SK-N-SH treated with all-trans-retinoic acid at 6 μM for 48 hours (cell line): ENCODE measurements around the gene CHD1.

Source experiments
- ATAC-seq: fragments of 200-7000 bp; cut with Tn5 transposase; 3 replicates; pipeline ENCODE4 v1.9.1; 2020; ENCODE audit warnings: mild to moderate bottlenecking, moderate library complexity
- ARNTL ChIP-seq: fragments of 450-650 bp; formaldehyde crosslinking; IDR thresholded peaks from 2 replicates; pipeline ENCODE4 v1.5.0; 2020; ENCODE audit warnings: low read depth, mild to moderate bottlenecking, moderate library complexity, borderline replicate concordance
- BACH2 ChIP-seq: fragments of 250-450 bp; sonication (Bioruptor Pico); IDR thresholded peaks from 2 replicates; pipeline ENCODE4 v1.9.0; 2021; ENCODE audit warnings: mild to moderate bottlenecking, borderline replicate concordance
- CSDC2 ChIP-seq: fragments of 250-450 bp; sonication (Bioruptor Pico); IDR thresholded peaks from 2 replicates; pipeline ENCODE4 v1.5.0; 2020; ENCODE audit warnings: mild to moderate bottlenecking, moderate library complexity
- GLIS3 ChIP-seq: fragments of 250-450 bp; sonication (Bioruptor Pico); IDR thresholded peaks from 2 replicates; pipeline ENCODE4 v1.5.0; 2020; ENCODE audit warnings: mild to moderate bottlenecking, moderate library complexity
- ISL1 ChIP-seq: fragments of 250-450 bp; sonication (Bioruptor Pico); IDR thresholded peaks from 2 replicates; pipeline ENCODE4 v2.1.2; 2022; ENCODE audit warnings: mild to moderate bottlenecking, moderate library complexity
- OSR1 ChIP-seq: fragments of 250-450 bp; sonication (Bioruptor Pico); IDR thresholded peaks from 2 replicates; pipeline ENCODE4 v1.8.0; 2022; ENCODE audit warnings: moderate library complexity, mild to moderate bottlenecking, inconsistent platforms
- PATZ1 ChIP-seq: fragments of 250-450 bp; sonication (Bioruptor Pico); IDR thresholded peaks from 2 replicates; pipeline ENCODE4 v1.8.0; 2020; ENCODE audit warnings: mild to moderate bottlenecking, moderate library complexity, borderline replicate concordance
- PPARA ChIP-seq: fragments of 250-450 bp; sonication (Bioruptor Pico); IDR thresholded peaks from 2 replicates; pipeline ENCODE4 v1.5.0; 2020; ENCODE audit warnings: mild to moderate bottlenecking, borderline replicate concordance
- RARB ChIP-seq: fragments of 250-450 bp; sonication (Bioruptor Pico); IDR thresholded peaks from 2 replicates; pipeline ENCODE4 v1.8.0; 2021; ENCODE audit warnings: mild to moderate bottlenecking, moderate library complexity
- SNAI2 ChIP-seq: fragments of 250-450 bp; sonication (Bioruptor Pico); IDR thresholded peaks from 2 replicates; pipeline ENCODE4 v1.5.0; 2020; ENCODE audit warnings: mild to moderate bottlenecking, moderate library complexity
- TCF4 ChIP-seq: fragments of 250-450 bp; sonication (Bioruptor Pico); IDR thresholded peaks from 2 replicates; pipeline ENCODE4 v1.8.0; 2021; ENCODE audit warnings: mild to moderate bottlenecking, moderate library complexity, borderline replicate concordance
- TOX ChIP-seq: fragments of 250-450 bp; sonication (Bioruptor Pico); IDR thresholded peaks from 2 replicates; pipeline ENCODE4 v1.8.0; 2021; ENCODE audit warnings: mild to moderate bottlenecking, moderate library complexity, borderline replicate concordance
- TSHZ2 ChIP-seq: fragments of 250-450 bp; sonication (Bioruptor Pico); IDR thresholded peaks from 2 replicates; pipeline ENCODE4 v1.5.0; 2020; ENCODE audit warnings: mild to moderate bottlenecking, moderate library complexity
- ZC3H10 ChIP-seq: fragments of 250-450 bp; sonication (Bioruptor Pico); IDR thresholded peaks from 2 replicates; pipeline ENCODE4 v1.5.1; 2021; ENCODE audit warnings: mild to moderate bottlenecking, moderate library complexity
- ZFP3 ChIP-seq: fragments of 250-450 bp; sonication (Bioruptor Pico); IDR thresholded peaks from 2 replicates; pipeline ENCODE4 v1.5.0; 2020; ENCODE audit warnings: mild to moderate bottlenecking, moderate library complexity
- ZFP30 ChIP-seq: fragments of 450-650 bp; formaldehyde crosslinking; IDR thresholded peaks from 2 replicates; pipeline ENCODE4 v1.5.0; 2022; ENCODE audit warnings: mild to moderate bottlenecking, moderate library complexity
- ZNF565 ChIP-seq: fragments of 450-650 bp; formaldehyde crosslinking; conservative IDR thresholded peaks from 2 replicates; pipeline ENCODE4 v1.5.0; 2020; ENCODE audit warnings: low read depth, mild to moderate bottlenecking, moderate library complexity
- ZNF70 ChIP-seq: fragments of 450-650 bp; formaldehyde crosslinking; IDR thresholded peaks from 2 replicates; pipeline ENCODE4 v1.5.0; 2020; ENCODE audit warnings: mild to moderate bottlenecking, moderate library complexity
- ZNF8 ChIP-seq: fragments of 450-650 bp; formaldehyde crosslinking; IDR thresholded peaks from 2 replicates; pipeline ENCODE4 v1.5.0; 2020; ENCODE audit warnings: mild to moderate bottlenecking, moderate library complexity
- TF ChIP-seq, protein P1 (sequence below): fragments of 250-450 bp; sonication (Bioruptor Pico); IDR thresholded peaks from 2 replicates; pipeline ENCODE4 v1.5.1; 2021; ENCODE audit warnings: mild to moderate bottlenecking, moderate library complexity

Gene CHD1

DNA sequence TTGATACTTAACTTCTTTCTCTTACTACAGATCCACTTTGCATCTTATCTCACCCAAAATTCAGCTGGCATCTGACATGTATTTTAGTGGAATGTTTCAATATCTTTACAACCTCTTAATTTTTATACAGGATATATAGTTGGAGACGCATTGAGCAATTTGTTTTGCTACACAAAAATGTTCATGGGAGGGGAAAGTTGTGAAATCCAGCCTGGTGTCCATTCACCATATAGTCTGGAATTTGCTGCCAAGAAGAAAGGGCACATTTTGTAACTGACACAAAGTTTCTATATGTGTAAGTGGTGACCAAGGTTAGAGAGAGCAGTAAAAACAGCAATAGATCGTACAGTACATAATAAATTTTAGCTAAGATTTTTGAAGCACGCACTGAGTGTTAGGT is 14.0 kb upstream of the CHD1 start (continued):
- no peak for TF ChIP-seq ZNF565
- no peak for TF ChIP-seq ZFP3 (CRISPR knock-in tag)

- no peak for ATAC-seq
Observed at GRCh38 chr5:98941131-98941883, 12.5 kb upstream of the CHD1 start.

GRCh38 chr5:98940581-98940980 is 11.8 kb upstream of the CHD1 start:
- peak; percentile 53 for ATAC-seq
- TF ChIP-seq, protein P1, sequence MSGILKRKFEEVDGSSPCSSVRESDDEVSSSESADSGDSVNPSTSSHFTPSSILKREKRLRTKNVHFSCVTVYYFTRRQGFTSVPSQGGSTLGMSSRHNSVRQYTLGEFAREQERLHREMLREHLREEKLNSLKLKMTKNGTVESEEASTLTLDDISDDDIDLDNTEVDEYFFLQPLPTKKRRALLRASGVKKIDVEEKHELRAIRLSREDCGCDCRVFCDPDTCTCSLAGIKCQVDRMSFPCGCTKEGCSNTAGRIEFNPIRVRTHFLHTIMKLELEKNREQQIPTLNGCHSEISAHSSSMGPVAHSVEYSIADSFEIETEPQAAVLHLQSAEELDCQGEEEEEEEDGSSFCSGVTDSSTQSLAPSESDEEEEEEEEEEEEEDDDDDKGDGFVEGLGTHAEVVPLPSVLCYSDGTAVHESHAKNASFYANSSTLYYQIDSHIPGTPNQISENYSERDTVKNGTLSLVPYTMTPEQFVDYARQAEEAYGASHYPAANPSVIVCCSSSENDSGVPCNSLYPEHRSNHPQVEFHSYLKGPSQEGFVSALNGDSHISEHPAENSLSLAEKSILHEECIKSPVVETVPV, result no peak
- no peak for TF ChIP-seq ZNF565

More at GRCh38 chr5:98941131-98941883, 12.5 kb upstream of the CHD1 start:
- TF ChIP-seq TCF4 (CRISPR knock-in tag) (no peak), ZFP30 (CRISPR knock-in tag) (no peak), SNAI2 (CRISPR knock-in tag) (no peak), ARNTL (CRISPR knock-in tag) (no peak), ZNF8 (CRISPR knock-in tag) (no peak), ZNF70 (CRISPR knock-in tag) (no peak), PATZ1 (CRISPR knock-in tag) (no peak), ZFP3 (CRISPR knock-in tag) (no peak), TOX (no peak), PPARA (no peak), ISL1 (CRISPR knock-in tag) (no peak)
- TF ChIP-seq, protein P1, result no peak

DNA sequence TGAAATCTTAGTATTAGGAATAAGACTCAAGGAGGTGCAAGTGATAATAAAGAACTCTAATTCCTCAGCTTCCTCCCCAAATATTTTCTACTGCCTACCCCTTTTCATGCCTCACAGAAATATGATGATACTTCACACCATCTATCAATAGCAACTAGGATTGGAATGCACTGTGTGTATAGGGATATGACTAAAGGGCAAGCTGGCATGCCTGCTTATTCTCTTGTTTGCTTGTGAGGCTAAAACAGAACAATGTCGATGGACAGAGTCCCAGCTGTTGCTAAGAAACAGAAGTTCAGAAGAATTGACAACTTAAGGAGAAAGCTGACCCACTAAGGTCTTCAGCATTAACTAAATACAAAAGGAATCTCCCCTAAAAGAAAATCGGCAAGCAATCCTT is 9.7 kb upstream of the CHD1 start:
- no peak for TF ChIP-seq OSR1
- peak; percentile 33; the same call in 1 of the 2 replicates for TF ChIP-seq ISL1 (CRISPR knock-in tag)
- ATAC-seq, result peak; percentile 87

DNA sequence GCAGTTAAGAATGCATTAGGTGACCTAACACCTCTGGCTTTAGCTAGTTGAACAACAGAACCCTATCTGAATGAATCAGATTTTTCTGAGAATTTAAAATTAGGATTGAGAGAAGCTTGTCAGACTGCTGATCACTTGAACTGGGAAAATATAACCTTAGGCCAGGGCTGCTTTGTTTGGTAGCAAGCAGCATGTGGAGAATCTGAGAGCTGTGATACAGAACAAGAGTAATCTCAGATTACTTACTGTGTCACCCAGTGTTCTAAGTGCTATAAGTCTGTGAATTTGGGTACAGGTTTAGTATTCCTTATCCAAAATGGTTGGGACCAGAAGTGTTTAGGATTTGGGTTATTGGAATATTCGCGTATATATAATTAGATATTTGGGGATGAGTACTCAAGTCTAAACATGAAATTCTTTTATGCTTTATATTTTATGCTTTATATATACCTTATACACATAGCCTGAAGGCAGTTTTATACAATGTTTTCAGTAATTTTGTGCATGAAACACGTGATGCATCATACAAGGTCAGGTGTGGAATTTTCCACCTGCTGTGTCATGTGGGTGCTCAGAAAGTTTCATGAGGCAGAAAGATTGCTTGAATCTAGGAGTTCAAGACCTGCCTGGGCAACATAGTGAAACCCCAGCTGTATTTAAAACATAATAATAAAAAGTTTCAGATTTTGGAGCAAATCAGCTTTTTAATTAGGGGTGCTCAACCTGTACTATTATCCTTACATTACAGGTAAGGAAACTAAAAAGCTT is 8.3 kb upstream of the CHD1 start:
- ATAC-seq, result no peak
- TF ChIP-seq ZNF8 (CRISPR knock-in tag) (no peak), GLIS3 (CRISPR knock-in tag) (no peak), ZNF70 (CRISPR knock-in tag) (no peak), PPARA (no peak), ARNTL (CRISPR knock-in tag) (no peak), CSDC2 (no peak), RARB (no peak), ZFP3 (CRISPR knock-in tag) (no peak), BACH2 (CRISPR knock-in tag) (no peak), PATZ1 (CRISPR knock-in tag) (no peak), ZC3H10 (CRISPR knock-in tag) (no peak), TSHZ2 (CRISPR knock-in tag) (no peak), ISL1 (CRISPR knock-in tag) (no peak)
- TF ChIP-seq, protein P1, result no peak
